GM19397 (cell line): Measurements from ENCODE around the gene CTNNBL1.

Source experiments
- ATAC-seq: cut with Tn5 transposase; IDR thresholded peaks from one replicate; pipeline ENCODE4 v1.9.1; 2021; ENCODE audit warnings: mild to moderate bottlenecking, moderate library complexity; ENCODE audit not compliant: unreplicated experiment

The CTNNBL1 gene

GRCh38 chr20:37774156-37774555 lies 80.3 kb downstream of the CTNNBL1 start:
- no peak for ATAC-seq

GRCh38 chr20:37775200-37775599 lies 81.4 kb downstream of the CTNNBL1 start:
- ATAC-seq: no peak

GRCh38 chr20:37776049-37776448 lies 82.2 kb downstream of the CTNNBL1 start:
- ATAC-seq: no peak

- no peak for ATAC-seq
Observed at GRCh38 chr20:37776526-37776925, 82.7 kb downstream of the CTNNBL1 start.

- ATAC-seq: no peak
Observed at GRCh38 chr20:37777012-37777950, 83.5 kb downstream of the CTNNBL1 start.

GRCh38 chr20:37777988-37778659 lies 84.3 kb downstream of the CTNNBL1 start:
- ATAC-seq: no peak

- no peak for ATAC-seq
Observed at GRCh38 chr20:37781626-37782025, 87.8 kb downstream of the CTNNBL1 start.

GRCh38 chr20:37786043-37786442 lies 92.2 kb downstream of the CTNNBL1 start:
- no peak for ATAC-seq

GRCh38 chr20:37789408-37789807 lies 95.6 kb downstream of the CTNNBL1 start:
- no peak for ATAC-seq

GRCh38 chr20:37790900-37791299 lies 97.1 kb downstream of the CTNNBL1 start:
- no peak for ATAC-seq

GRCh38 chr20:37796121-37796520 lies 102.3 kb downstream of the CTNNBL1 start:
- no peak for ATAC-seq

GRCh38 chr20:37796733-37797132 lies 102.9 kb downstream of the CTNNBL1 start:
- ATAC-seq: no peak

- no peak for ATAC-seq
Observed at GRCh38 chr20:37797669-37798175, 103.9 kb downstream of the CTNNBL1 start.

GRCh38 chr20:37798312-37798711 lies 104.5 kb downstream of the CTNNBL1 start:
- ATAC-seq: no peak

- ATAC-seq: no peak
Observed at GRCh38 chr20:37800618-37801017, 106.8 kb downstream of the CTNNBL1 start.

GRCh38 chr20:37801921-37802320 lies 108.1 kb downstream of the CTNNBL1 start:
- ATAC-seq: no peak

GRCh38 chr20:37803438-37804307 lies 109.8 kb downstream of the CTNNBL1 start:
- ATAC-seq: peak; percentile 48

- ATAC-seq: peak; percentile 83
Observed at GRCh38 chr20:37804584-37805566, 111.0 kb downstream of the CTNNBL1 start.

- ATAC-seq: no peak
Observed at GRCh38 chr20:37807471-37808232, 113.8 kb downstream of the CTNNBL1 start.
